ENCODE results near the gene IL1RAPL1.

DNA sequence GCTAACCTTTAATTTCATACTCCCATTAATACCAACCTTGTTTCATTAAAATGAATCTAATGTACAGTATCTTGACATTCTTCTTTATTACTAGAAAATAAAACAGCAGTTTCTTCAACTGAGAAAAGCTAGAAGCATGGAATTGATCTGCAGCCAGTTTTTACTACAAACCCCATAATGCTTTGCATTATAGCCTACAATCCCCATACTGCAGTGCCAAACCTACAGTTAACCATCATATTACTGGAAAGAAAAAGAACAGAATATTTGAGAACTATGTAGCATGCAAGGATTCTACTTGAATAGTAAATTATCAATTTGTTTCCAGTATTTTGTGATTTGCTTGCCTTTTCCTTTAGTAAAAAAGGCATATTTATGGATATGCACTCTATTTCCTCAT lies 3.2 kb upstream of the IL1RAPL1 start:
- TF ChIP-seq, protein P1, sequence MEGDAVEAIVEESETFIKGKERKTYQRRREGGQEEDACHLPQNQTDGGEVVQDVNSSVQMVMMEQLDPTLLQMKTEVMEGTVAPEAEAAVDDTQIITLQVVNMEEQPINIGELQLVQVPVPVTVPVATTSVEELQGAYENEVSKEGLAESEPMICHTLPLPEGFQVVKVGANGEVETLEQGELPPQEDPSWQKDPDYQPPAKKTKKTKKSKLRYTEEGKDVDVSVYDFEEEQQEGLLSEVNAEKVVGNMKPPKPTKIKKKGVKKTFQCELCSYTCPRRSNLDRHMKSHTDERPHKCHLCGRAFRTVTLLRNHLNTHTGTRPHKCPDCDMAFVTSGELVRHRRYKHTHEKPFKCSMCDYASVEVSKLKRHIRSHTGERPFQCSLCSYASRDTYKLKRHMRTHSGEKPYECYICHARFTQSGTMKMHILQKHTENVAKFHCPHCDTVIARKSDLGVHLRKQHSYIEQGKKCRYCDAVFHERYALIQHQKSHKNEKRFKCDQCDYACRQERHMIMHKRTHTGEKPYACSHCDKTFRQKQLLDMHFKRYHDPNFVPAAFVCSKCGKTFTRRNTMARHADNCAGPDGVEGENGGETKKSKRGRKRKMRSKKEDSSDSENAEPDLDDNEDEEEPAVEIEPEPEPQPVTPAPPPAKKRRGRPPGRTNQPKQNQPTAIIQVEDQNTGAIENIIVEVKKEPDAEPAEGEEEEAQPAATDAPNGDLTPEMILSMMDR (IDR thresholded peaks at IDR 0.05): no peak
- no peak for TF ChIP-seq POLR2A (IDR thresholded peaks at IDR 0.05)

Measured in suprapubic skin (tissue), 3 donors.